Mononuclear cell (primary cell): Measurements from ENCODE around the gene ADGRB2. TPM values are rescaled to one million over a fixed set of nuclear protein-coding genes. Genes with fewer than 3 reads are reported as not detected.

ENCODE experiments used
- H3K27me3 ChIP-seq: 2 replicates; pipeline ENCODE4 v1.6.0; 2011; ENCODE audit warnings: low read length, control low read depth; ENCODE audit not compliant: insufficient read depth
- H3K4me1 ChIP-seq: 2 replicates; pipeline ENCODE4 v1.5.1; 2011; ENCODE audit warnings: mild to moderate bottlenecking, low read length, control low read depth; ENCODE audit not compliant: insufficient read depth
- H3K4me3 ChIP-seq: 2 replicates; pipeline ENCODE4 v1.5.1; 2011; ENCODE audit warnings: mild to moderate bottlenecking, low read length, moderate library complexity
- H3K9me3 ChIP-seq: 2 replicates; pipeline ENCODE4 v1.5.1; 2011; ENCODE audit warnings: low read depth, mild to moderate bottlenecking, control low read depth, low read length
- total RNA-seq: library from RNA; depleted of rRNA; stranded (reverse); fragments of >200 nt; gene quantifications from one replicate; pipeline ENCODE4 v1.2.3, GENCODE V29; 2012

The ADGRB2 gene
- total RNA-seq, 1 donor: 0.73 TPM

GRCh38 chr1:31781138-31781755 lies 17.1 kb upstream of the ADGRB2 start:
- Histone ChIP-seq H3K27me3 (no peaks in the 10 kb centered on the region), H3K9me3 (no peaks in the 10 kb centered on the region), H3K4me1 (peaks cover 5% of the 10 kb centered on the region), H3K4me3 (no peak overlapping the region)

GRCh38 chr1:31780632-31781031 lies 16.5 kb upstream of the ADGRB2 start:
- Histone ChIP-seq H3K27me3 (no peaks in the 10 kb centered on the region), H3K4me3 (no peak overlapping the region), H3K4me1 (peaks cover 5% of the 10 kb centered on the region), H3K9me3 (no peaks in the 10 kb centered on the region)

- peaks cover 8% of the 10 kb centered on the region for H3K27me3 ChIP-seq
These were observed 15.5 kb upstream of the ADGRB2 start for GRCh38 chr1:31779687-31780086.

GRCh38 chr1:31778763-31779488 lies 14.8 kb upstream of the ADGRB2 start:
- H3K4me1 ChIP-seq: no peaks in the 10 kb centered on the region
- H3K4me3 ChIP-seq: no peak overlapping the region
- H3K27me3 ChIP-seq: peaks cover 14% of the 10 kb centered on the region
- no peaks in the 10 kb centered on the region for H3K9me3 ChIP-seq

More at GRCh38 chr1:31779687-31780086, 15.5 kb upstream of the ADGRB2 start:
- peaks cover 5% of the 10 kb centered on the region for H3K4me1 ChIP-seq
- no peaks in the 10 kb centered on the region for H3K9me3 ChIP-seq
- H3K4me3 ChIP-seq: no peak overlapping the region

- peaks cover 37% of the 10 kb centered on the region for H3K27me3 ChIP-seq
These were observed 12.4 kb upstream of the ADGRB2 start for GRCh38 chr1:31776516-31776915.

GRCh38 chr1:31776032-31776431 lies 11.9 kb upstream of the ADGRB2 start:
- Histone ChIP-seq H3K27me3 (peaks cover 42% of the 10 kb centered on the region), H3K4me1 (peaks cover 18% of the 10 kb centered on the region), H3K4me3 (no peak overlapping the region), H3K9me3 (no peaks in the 10 kb centered on the region)

More at GRCh38 chr1:31776516-31776915, 12.4 kb upstream of the ADGRB2 start:
- no peaks in the 10 kb centered on the region for H3K9me3 ChIP-seq
- H3K4me1 ChIP-seq: peaks cover 18% of the 10 kb centered on the region
- H3K4me3 ChIP-seq: no peak overlapping the region

GRCh38 chr1:31775210-31775999 lies 11.3 kb upstream of the ADGRB2 start:
- no peaks in the 10 kb centered on the region for H3K9me3 ChIP-seq
- H3K4me3 ChIP-seq: no peak overlapping the region
- H3K27me3 ChIP-seq: peaks cover 42% of the 10 kb centered on the region
- peaks cover 18% of the 10 kb centered on the region for H3K4me1 ChIP-seq

- peaks cover 42% of the 10 kb centered on the region for H3K27me3 ChIP-seq
- H3K9me3 ChIP-seq: no peaks in the 10 kb centered on the region
- H3K4me1 ChIP-seq: peaks cover 23% of the 10 kb centered on the region
- no peak overlapping the region for H3K4me3 ChIP-seq
These were observed 10.4 kb upstream of the ADGRB2 start for GRCh38 chr1:31774495-31774894.

- H3K4me3 ChIP-seq: no peak overlapping the region
- peaks cover 30% of the 10 kb centered on the region for H3K4me1 ChIP-seq
- H3K27me3 ChIP-seq: peaks cover 42% of the 10 kb centered on the region
- H3K9me3 ChIP-seq: no peaks in the 10 kb centered on the region
These were observed 9.7 kb upstream of the ADGRB2 start for GRCh38 chr1:31773861-31774260.

GRCh38 chr1:31772669-31773248 lies 8.6 kb upstream of the ADGRB2 start:
- peak overlapping the region; percentile 12 for H3K4me3 ChIP-seq
- H3K9me3 ChIP-seq: no peaks in the 10 kb centered on the region
- H3K27me3 ChIP-seq: peaks cover 42% of the 10 kb centered on the region
- peaks cover 30% of the 10 kb centered on the region for H3K4me1 ChIP-seq

GRCh38 chr1:31771891-31772668 lies 7.9 kb upstream of the ADGRB2 start:
- Histone ChIP-seq H3K27me3 (peaks cover 42% of the 10 kb centered on the region), H3K4me1 (peaks cover 30% of the 10 kb centered on the region), H3K9me3 (no peaks in the 10 kb centered on the region), H3K4me3 (peak overlapping the region; percentile 12)

GRCh38 chr1:31769720-31770390 lies 5.7 kb upstream of the ADGRB2 start:
- H3K9me3 ChIP-seq: no peaks in the 10 kb centered on the region
- H3K4me3 ChIP-seq: no peak overlapping the region
- H3K4me1 ChIP-seq: peaks cover 30% of the 10 kb centered on the region
- peaks cover 40% of the 10 kb centered on the region for H3K27me3 ChIP-seq

- H3K4me1 ChIP-seq: peaks cover 36% of the 10 kb centered on the region
- H3K9me3 ChIP-seq: no peaks in the 10 kb centered on the region
- no peak overlapping the region for H3K4me3 ChIP-seq
- H3K27me3 ChIP-seq: peaks cover 38% of the 10 kb centered on the region
These were observed 5.0 kb upstream of the ADGRB2 start for GRCh38 chr1:31768939-31769704.
